ENCODE measurements around the gene SLC46A1. TPM values are rescaled to one million over a fixed set of nuclear protein-coding genes. Genes with fewer than 3 reads are reported as not detected.

SLC46A1 gene
- 2.1 and 3.7 TPM in 2 replicates for total RNA-seq

GRCh38 chr17:28405632-28406472 is at the start of gene SLC46A1:
Gene SLC46A1, minus strand, starts transcription at chr17:28406212. Its CDS starts 98 bp downstream, at chr17:28406114.

GRCh38 chr17:28371245-28372202 is 34.5 kb downstream of the SLC46A1 start, which contains the start of gene SARM1:
Gene SARM1, plus strand, starts transcription at chr17:28371694. Its CDS starts 339 bp downstream, at chr17:28372033.

GRCh38 chr17:28370035-28370743 is 35.8 kb downstream of the SLC46A1 start, which contains the start of gene VTN:
Gene VTN, minus strand, starts transcription at chr17:28370307. Its CDS starts 104 bp downstream, at chr17:28370203.

GRCh38 chr17:28364665-28365363 is 41.2 kb downstream of the SLC46A1 start, which contains the start of gene SEBOX:
Gene SEBOX, minus strand, starts transcription at chr17:28365199. Its CDS starts 48 bp downstream, at chr17:28365151.

GRCh38 chr17:28357061-28357900 is 48.7 kb downstream of the SLC46A1 start, which contains the start of gene POLDIP2:
Gene POLDIP2, minus strand, starts transcription at chr17:28357527. Its CDS starts 79 bp downstream, at chr17:28357448.

Other genes with a start within 250 kb of the SLC46A1 start
- 5.2 and 12.3 TPM in 2 replicates for gene TMEM97, start 87.0 kb downstream of the SLC46A1 start, total RNA-seq
- 56.6 and 56.7 TPM in 2 replicates for gene IFT20, start 70.7 kb downstream of the SLC46A1 start, total RNA-seq
- gene TNFAIP1, start 70.5 kb downstream of the SLC46A1 start, total RNA-seq, result 48.6 and 57.2 TPM in 2 replicates
- gene POLDIP2, start 48.7 kb downstream of the SLC46A1 start, total RNA-seq, result 68.0 and 74.0 TPM in 2 replicates
- not detected in 2 replicates for gene SEBOX, start 41.0 kb downstream of the SLC46A1 start, total RNA-seq
- gene VTN, start 35.9 kb downstream of the SLC46A1 start, total RNA-seq, result 0.27 and 0.38 TPM in 2 replicates
- 3.8 and 4.0 TPM in 2 replicates for gene SARM1, start 34.5 kb downstream of the SLC46A1 start, total RNA-seq
- not detected in 2 replicates for gene SLC13A2, start 67.4 kb upstream of the SLC46A1 start, total RNA-seq
- gene FOXN1, start 100.1 kb upstream of the SLC46A1 start, total RNA-seq, result not detected in 2 replicates
- gene UNC119, start 146.4 kb upstream of the SLC46A1 start, total RNA-seq, result 17.1 and 20.6 TPM in 2 replicates
- gene PIGS, start 165.3 kb upstream of the SLC46A1 start, total RNA-seq, result 36.9 and 56.0 TPM in 2 replicates
- 13.5 and 37.7 TPM in 2 replicates for gene ALDOC, start 170.7 kb upstream of the SLC46A1 start, total RNA-seq
- gene SPAG5, start 192.8 kb upstream of the SLC46A1 start, total RNA-seq, result 14.8 and 35.4 TPM in 2 replicates
- 4.3 and 5.6 TPM in 2 replicates for gene RSKR, start 208.0 kb upstream of the SLC46A1 start, total RNA-seq
- gene BLTP2, start 238.9 kb upstream of the SLC46A1 start, total RNA-seq, result 193 and 195 TPM in 2 replicates